Cerebellar nuclear complex (tissue), 1 donor: Measurements from ENCODE around the gene HLA-DRB1.
"Not testable (repeated sequence)": the region's sequence is repeated elsewhere in the genome, so short reads cannot be mapped to it uniquely, and the experiment has no call there.

Experiments used
- DNase-seq, 2 experiments: peaks; one replicate each; lab custom pipeline; 2025; lab: John Stamatoyannopoulos, UW

Gene HLA-DRB1

DNA sequence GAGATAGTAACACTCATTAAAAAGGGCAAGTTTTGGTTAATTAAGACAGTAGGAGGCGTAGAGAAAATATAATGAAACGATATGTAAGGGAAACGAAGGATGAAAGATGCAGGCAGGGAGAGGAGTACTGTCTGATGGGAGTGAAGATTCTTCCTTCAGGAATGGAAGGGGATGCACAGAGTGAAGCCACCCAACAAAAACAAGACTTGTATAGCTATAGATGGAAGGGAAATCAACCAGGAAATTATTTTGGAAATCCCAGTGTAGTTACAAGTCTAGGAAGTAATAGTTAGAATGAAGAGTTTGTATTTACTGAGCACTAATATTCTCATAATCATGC lies 19.7 kb upstream of the HLA-DRB1 start:
- no peak for DNase-seq

- DNase-seq = no peak
Observed at GRCh38 chr6:32608362-32608761, 18.7 kb upstream of the HLA-DRB1 start.

- DNase-seq = no peak
Observed at GRCh38 chr6:32607988-32608298, 18.3 kb upstream of the HLA-DRB1 start.

GRCh38 chr6:32607263-32607987 lies 17.8 kb upstream of the HLA-DRB1 start:
- DNase-seq = no peak

- no peak for DNase-seq
Observed at GRCh38 chr6:32604434-32604877, 14.8 kb upstream of the HLA-DRB1 start.

DNA sequence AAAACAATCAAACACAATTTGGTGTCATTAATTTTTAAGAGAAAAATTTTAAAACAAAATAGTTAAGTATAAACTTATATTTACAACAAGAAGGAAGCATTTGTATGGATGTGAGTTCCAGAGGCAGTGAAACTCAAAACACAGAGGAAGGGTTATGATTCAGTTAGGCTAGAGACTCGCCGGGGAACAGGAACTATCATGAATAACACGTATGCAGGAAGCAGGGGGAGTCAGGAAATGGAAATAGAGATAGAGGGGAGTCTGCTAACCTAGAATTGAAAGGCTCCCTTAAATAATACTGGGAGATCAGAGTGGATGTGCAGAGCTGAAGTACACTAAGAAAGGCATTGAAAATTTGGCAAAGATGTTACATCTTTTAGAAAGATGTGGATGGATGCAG lies 14.2 kb upstream of the HLA-DRB1 start:
- no peak for DNase-seq

DNA sequence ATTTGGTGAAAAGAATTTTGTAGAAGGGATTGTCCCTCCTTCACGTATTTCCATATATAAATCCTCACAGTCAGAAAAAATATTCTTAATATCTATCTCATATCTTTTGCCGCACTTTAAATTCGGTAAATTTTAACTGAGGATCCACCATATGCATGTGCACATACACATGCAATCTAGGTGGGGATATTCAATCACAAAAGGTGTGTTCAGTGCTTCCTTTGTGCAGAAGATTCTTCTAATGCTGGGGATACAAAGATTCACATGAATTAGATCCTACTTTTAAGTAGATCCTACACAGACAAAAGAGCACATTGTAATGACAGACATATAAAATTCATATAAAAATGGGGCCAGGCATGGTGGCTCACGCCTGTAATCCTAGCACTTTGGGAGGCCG lies 13.6 kb upstream of the HLA-DRB1 start:
- no peak for DNase-seq

DNA sequence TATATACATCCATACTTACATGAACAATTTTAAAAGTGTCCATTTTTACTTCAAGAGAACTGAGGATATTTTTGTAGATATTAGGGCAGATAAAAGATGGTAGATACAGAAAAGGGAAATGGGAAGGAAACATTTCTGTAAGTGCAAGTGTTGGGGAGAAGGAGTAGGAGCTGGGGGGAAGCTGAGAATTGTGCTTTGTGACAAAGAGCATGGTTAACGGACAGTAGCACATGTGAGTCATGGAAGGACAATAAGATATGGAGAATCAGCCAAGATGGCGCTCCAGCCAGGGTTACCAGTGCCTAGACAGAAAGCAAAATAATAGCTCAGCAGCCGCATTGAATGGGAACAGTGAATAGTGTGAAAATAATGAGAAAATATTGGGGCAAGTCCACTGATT lies 12.7 kb upstream of the HLA-DRB1 start:
- DNase-seq = no peak

DNA sequence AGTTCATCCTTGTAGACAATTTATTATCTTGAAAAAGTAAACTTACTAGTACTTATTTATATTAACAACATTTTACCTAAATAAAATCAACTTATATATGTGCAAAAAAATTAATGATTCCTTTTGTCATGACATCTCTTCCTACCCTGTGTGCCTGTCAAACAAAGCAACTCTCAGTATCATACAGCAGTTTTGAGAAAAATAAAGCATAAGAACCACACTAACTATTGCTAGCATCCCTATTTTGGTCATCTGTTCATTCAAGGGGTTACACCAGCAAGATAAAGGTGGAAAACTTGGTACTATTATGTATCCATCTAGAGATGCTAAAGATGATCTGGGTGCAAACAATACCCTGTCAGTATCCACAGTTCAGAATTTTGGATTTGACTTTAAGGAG lies 7.4 kb upstream of the HLA-DRB1 start:
- DNase-seq = no peak

DNA sequence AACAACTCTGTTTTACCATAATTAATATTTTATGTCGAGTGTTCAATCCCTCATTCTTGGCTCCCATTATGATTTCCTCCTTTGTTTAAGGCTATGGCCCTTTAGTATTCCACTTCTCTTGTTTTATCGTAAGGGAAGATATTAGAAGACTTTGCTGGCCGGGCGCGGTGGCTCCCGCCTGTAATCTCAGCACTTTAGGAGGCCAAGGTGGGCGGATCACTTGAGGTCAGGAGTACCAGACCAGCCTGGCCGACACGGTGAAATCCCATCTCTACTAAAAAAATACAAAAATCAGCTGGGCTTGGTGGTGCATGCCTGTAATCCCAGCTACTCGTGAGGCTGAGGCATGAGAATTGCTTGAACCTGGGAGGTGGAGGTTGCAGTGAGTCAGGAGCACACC lies 1.1 kb upstream of the HLA-DRB1 start:
- not testable (repeated sequence) for DNase-seq

DNA sequence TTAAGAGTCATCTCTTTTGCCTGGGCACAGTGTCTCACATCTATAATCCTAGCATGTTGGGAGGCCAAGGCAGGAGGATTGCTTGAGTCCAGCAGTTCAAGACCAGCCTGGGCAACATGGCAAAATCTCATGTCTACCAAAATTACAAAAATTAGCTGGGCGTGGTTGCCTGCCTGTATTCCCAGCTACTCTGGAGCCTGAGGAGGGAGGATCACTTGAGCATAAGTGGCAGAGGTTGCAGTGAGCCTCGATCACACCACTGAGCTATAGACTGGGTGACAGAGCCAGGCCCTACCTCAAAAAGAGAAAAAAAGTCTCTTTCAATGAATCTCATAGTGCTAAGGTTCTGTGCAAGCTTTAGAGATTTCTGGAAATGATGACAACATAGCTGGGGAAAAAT lies 1.5 kb downstream of the HLA-DRB1 start:
- no peak for DNase-seq

- DNase-seq = no peak
Observed at GRCh38 chr6:32583527-32583898, 6.1 kb downstream of the HLA-DRB1 start.

DNA sequence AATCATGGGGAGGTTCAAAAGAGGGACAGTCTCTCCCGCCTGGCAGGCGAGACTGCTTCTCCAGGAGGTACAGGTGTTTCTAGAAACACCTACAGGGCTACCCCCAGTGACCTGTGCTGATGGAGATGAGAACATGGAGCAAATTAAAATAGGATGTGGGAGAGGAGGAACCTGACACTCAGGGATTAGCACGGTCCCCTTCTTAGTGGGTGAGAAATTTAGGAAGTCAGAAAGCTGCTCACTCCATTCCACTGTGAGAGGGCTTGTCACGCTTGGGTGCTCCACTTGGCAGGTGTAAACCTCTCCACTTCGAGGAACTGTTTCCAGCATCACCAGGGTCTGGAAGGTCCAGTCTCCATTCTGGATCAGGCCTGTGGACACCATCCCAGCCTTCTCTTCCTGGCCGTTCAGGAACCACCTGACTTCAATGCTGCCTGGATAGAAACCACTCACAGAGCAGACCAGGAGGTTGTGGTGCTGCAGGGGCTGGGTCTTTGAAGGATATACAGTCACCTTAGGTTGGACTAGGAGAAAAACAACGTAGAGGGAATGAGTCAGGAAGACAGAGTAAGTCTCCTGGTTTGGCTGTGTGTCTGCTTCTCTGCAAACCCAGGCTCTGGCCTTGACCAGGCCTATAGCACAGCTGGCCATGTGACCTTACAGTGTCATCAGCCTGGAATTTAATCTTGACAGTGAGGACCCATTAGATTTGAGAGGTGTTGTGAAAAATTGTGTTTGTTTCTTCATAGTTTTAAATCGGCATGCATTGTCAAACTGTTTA lies 8.1 kb downstream of the HLA-DRB1 start:
- DNase-seq = no peak

GRCh38 chr6:32580593-32580992 lies 9.1 kb downstream of the HLA-DRB1 start:
- no peak for DNase-seq

DNA sequence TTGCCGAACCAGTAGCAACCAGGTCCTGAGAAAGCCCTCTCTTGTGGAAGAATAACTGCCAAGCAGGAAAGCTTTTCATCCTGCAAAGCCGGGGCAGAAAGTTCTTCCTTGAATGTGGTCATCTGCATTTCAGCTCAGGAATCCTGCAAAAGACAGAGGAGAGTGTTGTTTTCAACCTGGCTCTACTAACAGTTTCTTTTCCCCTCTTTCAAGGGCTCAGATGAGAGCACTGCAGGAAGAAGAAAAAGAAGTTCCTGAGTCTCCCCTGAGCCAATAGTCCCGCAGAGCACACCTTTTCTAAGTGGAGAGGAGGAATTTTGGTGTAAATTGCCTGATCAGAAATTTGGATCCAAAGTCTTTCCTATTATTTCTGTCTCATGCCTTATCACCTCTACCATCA lies 10.7 kb downstream of the HLA-DRB1 start:
- no peak for DNase-seq

DNA sequence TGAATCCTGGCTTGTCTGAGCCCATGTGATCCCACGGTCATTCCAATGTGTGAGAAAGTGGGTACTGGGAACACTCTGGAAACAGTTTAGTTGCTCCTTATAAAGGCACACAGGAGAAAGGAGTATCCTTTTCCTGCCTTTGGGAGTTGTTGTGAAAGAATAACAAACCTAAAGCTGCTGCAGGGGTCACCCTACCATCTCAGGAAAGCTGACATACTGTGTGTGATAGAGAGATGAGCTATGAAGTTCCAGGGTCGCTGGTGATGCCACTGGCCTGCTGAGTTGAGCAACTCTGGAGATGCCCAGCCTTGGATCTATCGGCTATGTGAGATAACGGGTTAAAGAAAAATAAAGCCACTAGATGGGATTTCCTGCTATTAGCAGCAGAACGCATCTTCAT lies 12.2 kb downstream of the HLA-DRB1 start:
- DNase-seq = not testable (repeated sequence)

DNA sequence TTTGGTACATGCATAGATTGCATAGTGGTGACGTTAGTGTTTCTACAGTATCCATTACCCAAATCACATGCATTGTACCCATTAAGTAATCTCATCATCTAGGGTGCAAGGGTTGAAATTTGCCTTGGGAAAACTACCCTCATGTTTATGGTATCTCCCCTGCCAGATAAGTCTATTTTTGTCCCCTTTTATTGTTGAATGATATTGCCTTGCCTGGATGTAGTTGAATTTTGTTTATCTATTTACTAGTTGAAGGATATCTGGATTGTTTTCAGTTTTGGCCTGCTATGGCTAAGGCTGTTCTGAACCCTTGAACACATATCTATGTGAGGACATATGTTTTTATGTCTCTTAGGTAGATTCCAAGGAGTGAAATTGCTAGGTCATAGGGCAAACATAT lies 13.4 kb downstream of the HLA-DRB1 start:
- no peak for DNase-seq

DNA sequence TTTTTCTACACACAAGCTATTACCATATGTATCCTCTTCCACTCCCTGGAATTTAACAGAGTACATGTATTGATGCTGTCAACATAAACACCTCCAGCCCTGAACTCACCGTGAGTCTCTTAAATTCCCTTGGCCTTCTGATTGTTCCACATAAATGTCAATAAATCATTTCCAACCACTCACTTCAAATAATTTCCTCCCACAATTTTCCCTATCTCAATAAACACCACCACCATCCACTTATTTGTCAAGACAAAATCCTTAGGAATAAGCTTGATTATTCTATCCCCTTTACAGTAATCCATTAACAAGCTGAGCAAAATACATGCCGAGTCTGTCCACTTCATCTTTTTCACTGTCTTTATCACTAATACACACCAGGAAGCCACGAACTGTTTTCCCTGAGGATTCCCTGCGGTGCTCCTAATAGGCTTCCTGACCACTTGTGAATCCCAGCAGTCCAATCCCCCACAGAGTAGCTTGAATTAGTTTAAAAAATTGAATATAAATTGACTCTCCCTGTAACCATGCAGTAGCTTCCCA lies 19.2 kb downstream of the HLA-DRB1 start:
- no peak for DNase-seq

DNA sequence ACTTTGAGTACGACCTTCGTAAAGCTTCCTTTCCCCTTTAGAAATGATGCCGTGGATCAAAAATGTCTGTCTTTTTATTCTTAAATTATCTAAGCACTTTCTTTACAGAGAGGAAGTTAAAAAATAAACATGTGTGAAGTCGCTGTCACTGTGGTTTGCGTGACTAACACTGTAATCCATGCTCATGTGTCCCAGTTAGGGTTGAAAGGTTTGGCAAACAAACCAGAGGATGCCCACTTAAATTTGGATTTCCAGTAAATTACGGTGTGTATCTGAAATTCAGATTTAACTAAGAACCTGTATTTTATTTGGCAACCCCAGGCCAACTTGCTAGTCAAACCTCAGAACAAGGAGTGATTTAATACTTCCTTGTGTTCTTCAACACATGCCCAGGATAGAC lies 21.1 kb downstream of the HLA-DRB1 start:
- DNase-seq = no peak

DNA sequence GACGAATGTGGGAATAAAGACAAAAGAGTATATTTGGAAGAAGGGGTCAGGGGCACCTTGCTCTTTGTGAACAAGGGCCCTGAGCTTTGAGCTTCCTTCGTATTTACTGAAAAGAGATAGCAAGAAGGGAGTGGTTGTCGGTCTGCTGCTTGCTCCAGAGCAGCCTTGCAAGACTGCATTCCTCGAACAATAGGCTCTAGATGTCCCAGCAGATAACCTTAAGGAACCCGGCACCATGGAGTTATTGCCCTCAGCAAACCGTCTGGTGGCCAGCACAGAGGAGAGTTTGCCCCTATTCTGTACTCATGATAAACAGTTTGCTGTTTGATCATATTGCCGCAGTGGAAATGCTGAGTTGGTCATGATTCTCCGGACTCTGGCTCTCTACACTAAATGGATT lies 22.7 kb downstream of the HLA-DRB1 start:
- DNase-seq = no peak

- no peak for DNase-seq
Observed at GRCh38 chr6:32565511-32565910, 24.1 kb downstream of the HLA-DRB1 start.

GRCh38 chr6:32562940-32563339 lies 26.7 kb downstream of the HLA-DRB1 start:
- DNase-seq = no peak

- DNase-seq = no peak
Observed at GRCh38 chr6:32559747-32560146, 29.9 kb downstream of the HLA-DRB1 start.
